ENCODE data around the gene SFSWAP.

The SFSWAP gene

DNA sequence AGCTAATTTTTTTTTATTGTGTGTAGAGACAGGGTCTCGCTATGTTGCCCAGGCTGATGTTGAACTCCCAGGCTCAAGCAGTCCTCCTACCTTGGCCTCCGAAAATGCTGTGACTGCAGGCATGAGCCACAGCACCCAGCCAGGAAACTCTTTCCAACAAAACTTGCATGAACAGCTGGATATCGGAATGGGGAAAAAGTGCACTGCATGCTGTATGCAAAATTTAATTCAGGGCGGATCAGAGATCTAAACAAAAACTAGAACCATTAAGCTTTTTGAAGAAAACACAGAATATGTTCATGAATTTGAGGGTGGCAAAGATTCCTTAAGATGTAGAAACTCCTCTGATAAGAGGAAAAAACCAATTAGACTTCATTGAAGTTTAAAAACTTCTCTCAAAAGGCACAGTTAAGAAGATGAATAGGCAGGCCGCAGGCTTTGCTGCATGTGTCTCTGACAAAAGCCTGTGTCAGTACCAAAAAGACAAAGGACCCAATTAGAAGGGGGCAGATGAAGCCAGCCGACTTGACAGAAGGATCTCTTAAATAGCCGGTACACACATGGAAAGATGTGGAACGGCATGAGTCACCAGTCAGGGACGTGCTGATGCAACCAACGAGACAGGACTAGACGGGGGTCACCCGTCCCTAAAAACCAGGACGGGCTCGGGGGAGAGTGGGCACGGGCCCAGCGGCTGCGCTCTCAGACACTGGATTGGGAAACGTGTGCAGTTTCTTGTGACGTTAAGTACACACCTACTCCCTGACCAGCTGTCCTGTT lies 82.5 kb downstream of the SFSWAP start:
- H3K9ac ChIP-seq, result no peak overlapping the region
- H3K4me2 ChIP-seq (ENCODE audit: low read length), result no peak overlapping the region
- H3K27ac ChIP-seq, result no peak overlapping the region
- H3K4me3 ChIP-seq (ENCODE audit: low read depth, low read length), result no peak overlapping the region
- H3K9me3 ChIP-seq (ENCODE audit: control insufficient read depth, low read length), result no peaks in the 10 kb centered on the region
- TF ChIP-seq, protein P1, sequence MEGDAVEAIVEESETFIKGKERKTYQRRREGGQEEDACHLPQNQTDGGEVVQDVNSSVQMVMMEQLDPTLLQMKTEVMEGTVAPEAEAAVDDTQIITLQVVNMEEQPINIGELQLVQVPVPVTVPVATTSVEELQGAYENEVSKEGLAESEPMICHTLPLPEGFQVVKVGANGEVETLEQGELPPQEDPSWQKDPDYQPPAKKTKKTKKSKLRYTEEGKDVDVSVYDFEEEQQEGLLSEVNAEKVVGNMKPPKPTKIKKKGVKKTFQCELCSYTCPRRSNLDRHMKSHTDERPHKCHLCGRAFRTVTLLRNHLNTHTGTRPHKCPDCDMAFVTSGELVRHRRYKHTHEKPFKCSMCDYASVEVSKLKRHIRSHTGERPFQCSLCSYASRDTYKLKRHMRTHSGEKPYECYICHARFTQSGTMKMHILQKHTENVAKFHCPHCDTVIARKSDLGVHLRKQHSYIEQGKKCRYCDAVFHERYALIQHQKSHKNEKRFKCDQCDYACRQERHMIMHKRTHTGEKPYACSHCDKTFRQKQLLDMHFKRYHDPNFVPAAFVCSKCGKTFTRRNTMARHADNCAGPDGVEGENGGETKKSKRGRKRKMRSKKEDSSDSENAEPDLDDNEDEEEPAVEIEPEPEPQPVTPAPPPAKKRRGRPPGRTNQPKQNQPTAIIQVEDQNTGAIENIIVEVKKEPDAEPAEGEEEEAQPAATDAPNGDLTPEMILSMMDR (IDR thresholded peaks at IDR 0.05), result no peak
- no peaks in the 10 kb centered on the region for H3K27me3 ChIP-seq (ENCODE audit: control insufficient read depth, insufficient read depth, low read length)
- no peaks in the 10 kb centered on the region for H3K36me3 ChIP-seq (ENCODE audit: control insufficient read depth, insufficient read depth, low read length)
- no peaks in the 10 kb centered on the region for H3K4me1 ChIP-seq
- peaks cover 2% of the 10 kb centered on the region for H3K79me2 ChIP-seq
- H2AFZ ChIP-seq, result no peak overlapping the region

DNA sequence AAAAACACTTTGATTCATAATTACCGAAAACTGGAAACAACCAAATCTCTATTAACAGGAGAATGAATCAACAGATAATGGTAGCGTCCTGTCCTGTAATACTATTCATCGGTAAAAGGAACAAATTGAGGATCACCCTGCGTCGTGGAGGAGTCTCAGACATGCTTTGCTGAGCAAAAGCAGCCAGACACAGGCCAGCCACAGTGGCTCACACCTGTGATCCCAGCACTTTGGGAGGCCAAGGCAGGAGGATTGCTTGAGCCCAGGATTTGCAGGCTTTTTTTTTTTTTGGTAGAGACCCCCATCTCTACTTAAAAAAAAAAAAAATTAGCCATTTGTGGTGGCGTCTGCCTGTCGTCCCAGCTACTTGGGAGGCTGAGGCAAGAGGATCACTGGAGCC lies 83.2 kb downstream of the SFSWAP start:
- TF ChIP-seq, protein P1 (IDR thresholded peaks at IDR 0.05), result no peak
- Histone ChIP-seq H3K9ac (no peak overlapping the region), H3K79me2 (peaks cover 2% of the 10 kb centered on the region), H3K4me1 (no peaks in the 10 kb centered on the region), H3K4me2 (ENCODE audit: low read length) (no peak overlapping the region), H3K36me3 (ENCODE audit: control insufficient read depth, insufficient read depth, low read length) (no peaks in the 10 kb centered on the region), H3K4me3 (ENCODE audit: low read depth, low read length) (no peak overlapping the region), H3K27ac (no peak overlapping the region), H3K9me3 (ENCODE audit: control insufficient read depth, low read length) (no peaks in the 10 kb centered on the region), H2AFZ (no peak overlapping the region), H3K27me3 (ENCODE audit: control insufficient read depth, insufficient read depth, low read length) (no peaks in the 10 kb centered on the region)

DNA sequence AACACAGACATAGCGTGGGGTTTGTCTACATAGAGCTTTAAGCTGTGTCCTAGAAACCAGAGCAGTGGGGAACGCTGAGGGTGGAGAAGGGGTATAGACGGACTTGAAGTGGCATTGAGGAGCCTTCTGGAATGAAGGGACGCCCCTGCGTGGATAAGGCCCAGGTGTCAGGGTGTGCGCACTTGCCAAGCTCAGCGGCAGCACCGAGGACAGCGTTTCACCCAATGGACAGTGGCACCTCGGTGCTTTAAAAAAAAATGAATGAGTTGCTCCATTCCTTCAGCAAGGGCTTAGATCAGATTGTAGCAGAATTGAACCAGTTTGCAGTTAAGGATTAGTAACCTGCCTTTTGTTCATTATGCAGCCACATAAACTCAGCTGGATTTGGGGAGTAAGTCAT lies 83.7 kb downstream of the SFSWAP start:
- TF ChIP-seq, protein P1 (IDR thresholded peaks at IDR 0.05), result no peak
- Histone ChIP-seq H3K9me3 (ENCODE audit: control insufficient read depth, low read length) (no peaks in the 10 kb centered on the region), H3K79me2 (peaks cover 2% of the 10 kb centered on the region), H3K4me2 (ENCODE audit: low read length) (no peak overlapping the region), H3K36me3 (ENCODE audit: control insufficient read depth, insufficient read depth, low read length) (no peaks in the 10 kb centered on the region), H3K27ac (no peak overlapping the region), H3K4me1 (no peaks in the 10 kb centered on the region), H3K4me3 (ENCODE audit: low read depth, low read length) (no peak overlapping the region), H3K27me3 (ENCODE audit: control insufficient read depth, insufficient read depth, low read length) (no peaks in the 10 kb centered on the region), H3K9ac (no peak overlapping the region), H2AFZ (no peak overlapping the region)

DNA sequence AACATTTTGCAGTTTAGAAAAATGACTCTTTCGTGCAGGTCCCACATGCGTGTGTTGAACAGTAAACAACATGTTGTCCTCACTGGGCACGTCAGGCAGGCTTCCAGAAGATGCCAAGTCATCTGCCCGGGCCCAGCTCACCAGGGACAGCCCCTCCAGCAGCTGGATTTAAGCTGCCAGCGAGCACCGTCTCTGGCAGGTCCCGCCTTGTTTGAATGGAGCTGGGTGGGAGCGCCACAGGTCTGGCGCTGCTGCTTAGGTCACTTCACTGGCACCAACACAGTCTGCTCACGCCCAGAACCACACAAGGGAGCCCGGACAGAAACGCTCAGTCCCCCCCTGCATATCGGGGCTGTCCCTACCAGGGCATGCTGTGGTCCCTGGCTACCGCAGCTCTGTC lies 84.2 kb downstream of the SFSWAP start:
- no peaks in the 10 kb centered on the region for H3K4me1 ChIP-seq
- H2AFZ ChIP-seq, result no peak overlapping the region
- no peak overlapping the region for H3K9ac ChIP-seq
- no peaks in the 10 kb centered on the region for H3K27me3 ChIP-seq (ENCODE audit: control insufficient read depth, insufficient read depth, low read length)
- H3K4me3 ChIP-seq (ENCODE audit: low read depth, low read length), result no peak overlapping the region
- peaks cover 2% of the 10 kb centered on the region for H3K79me2 ChIP-seq
- TF ChIP-seq, protein P1 (IDR thresholded peaks at IDR 0.05), result no peak
- no peak overlapping the region for H3K4me2 ChIP-seq (ENCODE audit: low read length)
- H3K9me3 ChIP-seq (ENCODE audit: control insufficient read depth, low read length), result no peaks in the 10 kb centered on the region
- no peaks in the 10 kb centered on the region for H3K36me3 ChIP-seq (ENCODE audit: control insufficient read depth, insufficient read depth, low read length)
- no peak overlapping the region for H3K27ac ChIP-seq
